Small intestine (tissue), 7 donors: Measurements from ENCODE around the gene GRIK5. TPM values are rescaled to one million over a fixed set of nuclear protein-coding genes. Genes with fewer than 3 reads are reported as not detected.
"Not testable (repeated sequence)": the region's sequence is repeated elsewhere in the genome, so short reads cannot be mapped to it uniquely, and the experiment has no call there.

ENCODE experiments used
- DNase-seq, 2 donors: peaks; one replicate each; pipeline versions ENCODE4 v3.0.0 to v3.0.0-alpha.2; 2013
- FAIRE-seq: peaks from 2 replicates; lab custom pipeline; 2012; peaks lifted over from hg19 to GRCh38; lab: Jason Lieb, UNC
- H3K27ac ChIP-seq, 3 donors: one replicate each; pipeline ENCODE4 v1.5.1; 2013; ENCODE audit warnings: low read length in 2 of 3, mild to moderate bottlenecking in 2 of 3, control low read depth in 1 of 3, inconsistent platforms in 1 of 3, low read depth in 1 of 3, moderate library complexity in 1 of 3
- H3K27me3 ChIP-seq, 3 donors: one replicate each; pipeline ENCODE4 v1.6.1; 2013; ENCODE audit warnings: low read length in 3 of 3, inconsistent platforms in 1 of 3; ENCODE audit not compliant: control insufficient read depth in 3 of 3, insufficient read depth in 3 of 3
- H3K36me3 ChIP-seq, 3 donors: one replicate each; pipeline ENCODE4 v1.6.1; 2013; ENCODE audit warnings: low read length in 3 of 3, inconsistent platforms in 1 of 3, low read depth in 1 of 3, mild to moderate bottlenecking in 1 of 3, moderate library complexity in 1 of 3; ENCODE audit not compliant: control insufficient read depth in 3 of 3, insufficient read depth in 2 of 3
- H3K4me1 ChIP-seq, 3 donors: one replicate each; pipeline ENCODE4 v1.6.1; 2013; ENCODE audit warnings: low read length in 2 of 3, inconsistent platforms in 1 of 3, low read depth in 1 of 3, mild to moderate bottlenecking in 1 of 3, moderate library complexity in 1 of 3; ENCODE audit not compliant: control insufficient read depth in 3 of 3, insufficient read depth in 2 of 3
- H3K4me3 ChIP-seq, 3 donors: one replicate each; pipeline ENCODE4 v1.5.1; 2013; ENCODE audit warnings: low read length in 3 of 3, control low read depth in 1 of 3, inconsistent platforms in 1 of 3, low read depth in 1 of 3, mild to moderate bottlenecking in 1 of 3, moderate library complexity in 1 of 3
- H3K9me3 ChIP-seq, 2 donors: one replicate each; pipeline ENCODE4 v1.6.1; 2013; ENCODE audit warnings: low read depth in 1 of 2, low read length in 1 of 2; ENCODE audit not compliant: control insufficient read depth in 2 of 2, insufficient read depth in 1 of 2
- WGBS, 3 donors: extraction: QIAGEN DNeasy Blood & Tissue Kit; methylation state at CpG; one replicate each; pipeline ENCODE4 v1.1.7; 2013; 5-methylcytosine and 5-hydroxymethylcytosine counted together
- polyA plus RNA-seq, 4 donors: library from polyadenylated mRNA; stranded (reverse) in 3 of 4; unstranded in 1 of 4; fragments of 200-250 nt in 3 of 4; fragments of 120-200 nt in 1 of 4; gene quantifications; one replicate each; pipeline versions ENCODE4 v1.2.1 to v1.2.3, GENCODE V29; 2013
- donor health status: healthy with polysubstance abuse.
- donor health status: control.
- donor health status: control.
- donor health status: Bipolar disorder and iron deficiency.
- donor health status: healthy.

The GRIK5 gene
- polyA plus RNA-seq, 4 donors: 0.27 to 1.6 (median 0.68) TPM; not detected in 1

DNA sequence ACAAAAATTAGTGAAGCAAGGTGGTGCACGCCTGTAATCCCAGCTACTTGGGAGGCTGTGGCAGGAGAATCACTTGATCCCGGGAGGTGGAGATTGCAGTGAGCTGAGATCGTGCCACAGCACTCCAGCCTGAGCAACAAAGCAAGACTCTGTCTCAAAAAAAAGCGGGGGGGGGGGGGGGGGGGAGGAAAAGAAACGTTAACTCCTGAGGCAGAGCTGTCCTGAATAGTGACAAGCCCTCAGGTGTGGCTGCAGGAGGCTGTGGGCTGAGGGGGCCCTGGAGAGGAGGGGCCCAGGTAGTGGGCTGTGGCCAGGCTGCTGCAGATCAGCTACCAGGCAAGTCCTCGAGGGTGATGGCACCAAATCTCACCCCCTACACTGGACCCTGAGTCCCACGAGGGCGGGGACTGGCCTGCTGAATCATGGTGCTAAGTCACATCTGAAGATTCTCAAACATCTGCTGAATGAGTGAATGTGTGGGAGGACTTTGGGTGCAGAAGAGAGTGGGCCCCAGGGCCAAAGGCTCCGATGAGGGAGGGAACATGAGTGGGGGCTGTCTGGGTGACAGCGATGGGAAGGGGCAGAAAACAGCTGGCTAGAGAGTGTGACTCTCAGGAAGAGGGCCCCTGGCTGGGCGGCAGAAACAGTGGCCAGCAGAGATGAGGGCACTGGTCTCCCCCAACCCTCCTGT is 51.4 kb downstream of the GRIK5 start:
- Histone ChIP-seq H3K4me1 (no peaks in the 10 kb centered on the region), H3K36me3 (no peaks in the 10 kb centered on the region), H3K27ac (no peak overlapping the region), H3K4me3 (no peak overlapping the region), H3K27me3 (peaks cover 0 to 3% (median 0%) of the 10 kb centered on the region in 3 donors), H3K9me3 (no peaks in the 10 kb centered on the region)
- WGBS, 3 donors: 63 to 72% (median 64%) methylated on average over 9 to 11 of the region's 11 CpGs
- DNase-seq (no peak), FAIRE-seq (no peak)

DNA sequence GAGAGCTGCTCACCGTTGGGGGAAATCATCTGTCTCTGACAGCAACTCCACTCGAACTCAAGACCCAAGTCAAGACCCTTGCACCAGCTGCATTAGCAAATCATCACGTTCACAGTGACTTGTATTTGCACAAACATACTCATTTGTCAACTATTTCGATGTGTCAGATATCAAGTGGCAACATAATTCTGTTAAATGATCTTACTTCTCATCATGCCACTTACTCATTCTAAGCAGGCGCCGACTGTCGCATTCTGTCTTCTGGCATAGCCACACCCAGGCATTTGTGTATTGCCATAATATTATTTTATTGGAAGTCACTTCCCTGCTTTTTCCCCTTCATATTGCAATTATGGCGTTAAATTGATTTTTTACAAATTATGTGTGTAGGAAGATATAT is 53.0 kb downstream of the GRIK5 start:
- no peak for FAIRE-seq
- 70 to 81% (median 70%) methylated on average over 8 of the region's 8 CpGs for WGBS, 3 donors
- Histone ChIP-seq H3K36me3 (no peaks in the 10 kb centered on the region), H3K9me3 (no peaks in the 10 kb centered on the region), H3K4me3 (no peak overlapping the region), H3K27ac (no peak overlapping the region), H3K27me3 (peaks cover 0 to 3% (median 0%) of the 10 kb centered on the region in 3 donors), H3K4me1 (no peaks in the 10 kb centered on the region)
- no peak for DNase-seq

DNA sequence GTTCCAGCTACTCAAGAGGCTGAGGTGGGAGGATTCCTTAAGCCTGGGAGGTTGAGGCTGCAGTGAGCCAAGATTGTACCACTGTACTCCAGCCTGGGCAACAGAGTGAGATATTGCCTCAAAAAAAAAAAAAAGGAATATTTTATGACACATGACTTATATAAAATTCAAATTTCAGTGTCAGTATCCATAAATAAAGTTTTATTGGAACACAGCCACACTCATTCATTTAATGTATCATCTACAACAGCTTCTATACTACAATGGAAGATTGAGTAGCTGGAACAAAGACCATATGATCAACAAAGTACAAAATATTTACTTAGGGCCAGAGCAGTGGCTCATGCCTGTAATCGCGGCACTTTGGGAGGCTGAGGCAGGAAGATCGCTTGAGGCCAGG is 57.3 kb downstream of the GRIK5 start:
- not testable (repeated sequence) for H3K27ac ChIP-seq, DNase-seq, H3K9me3 ChIP-seq, H3K36me3 ChIP-seq, H3K4me1 ChIP-seq, H3K27me3 ChIP-seq, FAIRE-seq, H3K4me3 ChIP-seq
- 92 to 97% (median 93%) methylated on average over 3 of the region's 3 CpGs for WGBS, 3 donors

GRCh38 chr19:42010245-42011126 is 59.5 kb downstream of the GRIK5 start:
- Histone ChIP-seq H3K4me3 (no peak overlapping the region), H3K9me3 (no peaks in the 10 kb centered on the region), H3K4me1 (no peaks in the 10 kb centered on the region), H3K36me3 (no peaks in the 10 kb centered on the region), H3K27me3 (no peaks in the 10 kb centered on the region), H3K27ac (no peak overlapping the region)
- DNase-seq: no peak
- 65 to 80% (median 68%) methylated on average over 11 of the region's 11 CpGs for WGBS, 3 donors
- no peak for FAIRE-seq

DNA sequence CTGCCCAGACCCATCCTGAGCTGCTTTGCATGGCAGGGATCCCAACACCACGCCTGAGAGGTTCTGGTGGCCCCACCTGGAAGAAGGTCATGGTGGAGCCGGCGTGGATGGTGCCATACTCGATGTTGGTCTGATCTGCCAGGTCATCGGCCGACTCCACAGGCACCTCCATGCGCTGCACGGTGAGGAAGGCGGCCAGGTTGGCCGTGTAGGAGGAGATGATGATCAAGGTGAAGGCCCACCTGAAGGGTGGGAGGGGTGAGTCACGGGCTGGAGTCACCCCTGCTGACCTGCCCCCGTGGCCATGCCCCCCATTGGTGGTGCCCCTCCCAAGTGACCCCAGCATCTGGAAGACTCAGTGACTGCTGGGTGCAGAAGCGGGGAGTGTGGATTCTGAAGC is 63.4 kb downstream of the GRIK5 start:
- H3K36me3 ChIP-seq: no peaks in the 10 kb centered on the region
- no peaks in the 10 kb centered on the region for H3K9me3 ChIP-seq
- no peak overlapping the region for H3K4me3 ChIP-seq
- peaks cover 0 to 6% (median 3%) of the 10 kb centered on the region in 3 donors for H3K27me3 ChIP-seq
- no peak overlapping the region for H3K27ac ChIP-seq
- FAIRE-seq: no peak
- DNase-seq: no peak
- H3K4me1 ChIP-seq: no peaks in the 10 kb centered on the region
- 76 to 83% (median 81%) methylated on average over 13 of the region's 13 CpGs for WGBS, 3 donors

DNA sequence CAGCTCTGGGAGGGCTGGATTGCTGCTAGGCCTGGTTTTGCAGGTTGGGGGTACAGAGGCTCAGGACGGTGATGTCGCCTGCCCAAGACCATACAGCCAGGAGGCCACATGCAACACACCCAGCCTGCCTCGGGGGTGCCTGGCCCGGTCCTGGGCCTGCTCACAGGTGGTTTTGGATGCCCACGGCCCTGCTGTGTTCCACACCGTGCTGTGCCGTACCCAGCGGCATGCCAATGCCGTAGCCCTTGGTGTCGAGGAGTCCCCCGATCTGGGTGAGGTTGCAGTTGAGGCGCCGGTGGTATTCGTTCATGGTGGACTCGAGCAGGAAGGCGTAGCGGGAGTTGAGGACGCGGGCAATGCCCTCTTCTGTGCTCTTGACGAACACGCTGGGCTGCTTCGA is 64.5 kb downstream of the GRIK5 start:
- FAIRE-seq: no peak
- H3K27ac ChIP-seq: no peak overlapping the region
- H3K27me3 ChIP-seq: peaks cover 0 to 16% (median 3%) of the 10 kb centered on the region in 3 donors
- no peaks in the 10 kb centered on the region for H3K9me3 ChIP-seq
- 91 to 94% (median 93%) methylated on average over 22 of the region's 22 CpGs for WGBS, 3 donors
- H3K36me3 ChIP-seq: no peaks in the 10 kb centered on the region
- no peaks in the 10 kb centered on the region for H3K4me1 ChIP-seq
- no peak for DNase-seq
- no peak overlapping the region for H3K4me3 ChIP-seq

GRCh38 chr19:42003506-42004294 is 66.3 kb downstream of the GRIK5 start:
- WGBS, 3 donors: 73 to 78% (median 77%) methylated on average over 19 to 21 of the region's 21 CpGs
- FAIRE-seq: no peak
- H3K27ac ChIP-seq: no peak overlapping the region

DNA sequence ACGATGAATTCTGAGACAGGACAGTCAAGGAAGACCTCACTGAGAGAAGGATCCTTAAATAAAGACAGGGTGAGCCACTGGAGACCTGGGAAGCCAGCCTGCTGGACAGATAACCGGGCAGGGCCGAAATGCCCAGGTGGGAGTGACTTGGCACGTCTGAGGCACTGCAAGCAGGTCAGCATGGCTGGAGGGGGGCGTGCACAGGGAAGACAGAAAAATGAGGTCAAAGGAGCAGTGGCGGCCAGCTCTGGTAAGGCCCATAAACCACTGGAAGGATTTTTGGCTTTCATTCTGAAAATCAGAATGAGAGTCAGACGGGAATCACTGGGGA is 70.2 kb downstream of the GRIK5 start:
- WGBS, 3 donors: 64 to 82% (median 69%) methylated on average over 7 of the region's 7 CpGs
- Histone ChIP-seq H3K9me3 (no peaks in the 10 kb centered on the region), H3K36me3 (no peaks in the 10 kb centered on the region), H3K27ac (no peak overlapping the region), H3K4me3 (no peak overlapping the region), H3K4me1 (no peaks in the 10 kb centered on the region), H3K27me3 (peaks cover 8 to 65% (median 30%) of the 10 kb centered on the region in 3 donors)
- no peak for DNase-seq
- FAIRE-seq: no peak

More at GRCh38 chr19:42003506-42004294, 66.3 kb downstream of the GRIK5 start:
- Histone ChIP-seq H3K4me1 (no peaks in the 10 kb centered on the region), H3K4me3 (no peak overlapping the region), H3K36me3 (no peaks in the 10 kb centered on the region), H3K9me3 (no peaks in the 10 kb centered on the region), H3K27me3 (peaks cover 5 to 30% (median 13%) of the 10 kb centered on the region in 3 donors)
- DNase-seq: no peak
